Epithelial cell of esophagus (primary cell): ENCODE measurements around the gene ITIH3.

Experiments used
- DNase-seq: peaks from one replicate; pipeline ENCODE4 v3.0.0; 2010; ENCODE audit warnings: low read depth
- H3K4me3 ChIP-seq: 2 replicates; pipeline ENCODE4 v1.5.1; 2011; ENCODE audit warnings: mild to moderate bottlenecking, low read length, control low read depth
- CTCF ChIP-seq: IDR thresholded peaks from 2 replicates; pipeline ENCODE4 v1.5.1; 2011; ENCODE audit warnings: low read depth, mild to moderate bottlenecking, low read length, control low read depth, inconsistent platforms; ENCODE audit not compliant: insufficient read depth; ENCODE audit errors: missing control alignments

ITIH3 gene

DNA sequence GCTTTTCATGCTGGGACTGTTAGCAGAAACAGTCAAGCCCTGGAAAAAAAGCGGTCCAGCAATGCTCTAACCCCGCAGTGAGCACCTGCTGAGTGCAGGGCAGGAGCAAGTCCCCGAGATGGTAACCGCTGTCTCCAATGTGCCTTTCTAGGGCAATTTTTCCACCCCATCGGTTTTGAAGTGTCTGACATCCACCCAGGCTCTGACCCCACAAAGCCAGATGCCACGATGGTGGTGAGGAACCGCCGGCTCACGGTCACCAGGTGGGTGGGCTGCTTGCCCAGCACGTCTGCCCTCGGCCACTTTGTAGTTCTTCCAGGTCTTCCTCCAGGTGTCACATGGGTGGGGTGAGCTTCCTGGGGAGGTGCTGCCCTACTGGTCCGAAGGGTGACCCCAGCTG, 3.2 kb upstream of the ITIH3 start:
- no peak for DNase-seq
- no peak for TF ChIP-seq CTCF
- no peak overlapping the region for H3K4me3 ChIP-seq

DNA sequence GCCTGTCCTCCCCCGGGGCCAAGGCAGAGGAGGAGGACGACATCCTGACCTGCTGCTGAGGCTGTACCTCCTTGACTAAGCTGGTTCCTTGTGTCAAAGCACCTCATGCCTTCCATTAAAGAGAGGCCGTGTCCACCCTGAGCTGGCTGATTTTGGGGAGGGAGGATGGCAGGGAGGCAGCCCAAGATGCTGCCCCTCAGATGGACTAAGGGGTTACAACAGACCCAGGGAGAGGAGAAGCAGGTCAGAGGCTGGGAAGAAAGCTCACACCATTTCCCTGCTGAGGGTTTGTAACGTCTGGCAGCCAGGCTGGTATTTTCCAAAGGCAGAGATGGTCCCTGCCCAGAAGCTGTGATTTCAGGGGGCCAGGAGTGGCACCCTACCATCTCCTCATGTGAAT, 2.7 kb upstream of the ITIH3 start:
- no peak overlapping the region for H3K4me3 ChIP-seq
- no peak for DNase-seq
- no peak for TF ChIP-seq CTCF

DNA sequence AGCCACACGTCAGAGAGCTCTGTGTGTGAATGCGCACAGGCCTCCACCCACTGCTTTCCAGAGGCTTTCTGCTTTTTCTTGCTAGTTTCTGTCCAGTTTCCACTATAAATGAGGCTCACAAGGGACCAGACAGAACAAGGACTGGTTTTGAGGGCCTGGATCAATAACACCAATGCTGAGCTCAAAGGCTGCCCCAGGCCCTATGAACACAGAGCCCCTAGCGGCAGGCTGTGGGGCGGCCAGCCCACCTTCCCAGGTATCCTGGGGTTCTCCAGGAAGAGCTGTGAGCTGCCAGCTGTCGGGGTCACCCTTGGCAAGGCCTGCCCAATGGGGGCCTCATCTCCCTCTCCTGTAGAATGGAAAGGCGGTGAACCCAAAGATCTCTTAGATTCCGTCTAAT, 2.2 kb upstream of the ITIH3 start:
- peak; percentile 12 for TF ChIP-seq CTCF
- no peak overlapping the region for H3K4me3 ChIP-seq
- no peak for DNase-seq

DNA sequence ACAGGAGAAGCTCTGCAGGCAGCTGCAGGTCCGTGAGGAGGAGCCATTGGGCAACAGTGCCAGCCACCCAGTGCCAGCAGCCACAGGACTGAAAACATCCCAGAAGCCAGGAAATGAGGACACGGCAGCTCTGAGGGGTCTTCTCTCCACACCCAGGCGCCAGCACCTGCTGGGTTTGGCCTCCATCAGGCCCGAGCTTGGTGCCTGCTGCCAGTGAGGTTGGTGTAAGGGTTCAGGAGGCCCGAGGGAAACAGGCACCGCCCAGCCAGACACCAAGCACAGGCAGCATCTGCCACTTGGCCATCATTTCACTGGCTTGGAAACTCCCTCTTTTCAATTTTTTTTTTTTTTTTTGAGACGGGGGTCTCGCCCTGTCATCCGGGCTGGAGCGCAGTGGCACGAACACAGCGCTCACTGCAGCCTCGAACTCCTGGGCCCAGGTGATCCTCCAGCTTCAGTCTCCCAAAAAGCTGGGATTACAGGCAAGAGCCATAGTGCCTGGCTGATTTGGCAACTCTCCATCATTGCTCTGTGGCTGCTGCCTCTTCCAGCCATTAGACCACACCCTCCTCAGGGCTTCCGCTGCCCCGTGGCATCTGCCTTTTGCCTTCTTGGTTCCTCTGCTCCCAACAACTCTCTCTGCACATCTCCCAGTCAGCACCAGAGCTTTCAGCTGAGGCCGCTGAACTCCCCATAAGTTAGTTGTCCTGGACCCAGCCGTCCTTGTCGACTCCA, 1.5 kb upstream of the ITIH3 start:
- DNase-seq, result no peak
- no peak for TF ChIP-seq CTCF
- no peak overlapping the region for H3K4me3 ChIP-seq

DNA sequence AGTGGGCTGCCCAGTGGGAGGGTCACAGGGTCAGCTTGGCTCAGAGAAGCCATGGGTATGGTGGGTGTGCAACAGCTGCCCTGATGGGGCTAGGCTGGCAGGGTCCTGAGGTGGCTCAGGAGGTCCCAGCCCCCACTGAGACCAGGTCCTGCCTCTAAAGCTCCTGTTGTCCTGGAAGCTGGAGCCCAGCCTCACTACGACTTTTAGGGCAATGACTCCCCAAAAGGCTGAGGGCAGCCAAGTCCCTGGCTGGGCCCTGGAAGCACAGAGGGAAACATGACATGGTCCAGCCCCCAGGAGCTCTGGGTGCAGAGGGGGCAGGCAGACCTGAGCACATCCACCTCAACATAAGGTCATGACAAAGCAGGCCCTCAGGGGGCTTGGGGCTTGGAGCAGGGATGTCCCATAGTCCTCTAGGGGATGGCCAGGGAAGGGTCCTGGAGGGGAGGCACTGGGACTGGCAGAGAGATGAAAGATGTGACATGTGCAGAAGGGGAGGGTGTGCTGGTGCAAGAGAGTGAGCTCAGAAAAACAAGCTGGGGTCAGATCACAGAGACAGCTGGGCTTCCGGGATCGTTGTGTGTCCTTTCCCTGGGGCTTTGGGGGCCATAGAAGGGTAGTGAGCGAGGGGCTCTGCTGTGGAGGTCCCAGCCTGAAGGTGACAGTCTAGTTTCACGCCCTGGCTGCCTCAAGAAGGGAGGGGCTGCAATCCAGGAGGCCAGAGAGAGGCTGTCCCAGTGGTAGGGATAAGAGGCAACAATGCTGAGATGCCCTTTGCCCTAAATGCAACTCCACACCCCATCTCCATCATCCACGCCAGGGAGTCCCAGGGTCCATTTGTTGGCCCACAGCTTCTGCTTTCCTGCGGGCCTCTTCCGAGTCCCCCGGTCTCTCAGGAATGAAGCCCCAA, 639 bp upstream of the ITIH3 start:
- no peak overlapping the region for H3K4me3 ChIP-seq
- no peak for DNase-seq
- TF ChIP-seq CTCF, result no peak

DNA sequence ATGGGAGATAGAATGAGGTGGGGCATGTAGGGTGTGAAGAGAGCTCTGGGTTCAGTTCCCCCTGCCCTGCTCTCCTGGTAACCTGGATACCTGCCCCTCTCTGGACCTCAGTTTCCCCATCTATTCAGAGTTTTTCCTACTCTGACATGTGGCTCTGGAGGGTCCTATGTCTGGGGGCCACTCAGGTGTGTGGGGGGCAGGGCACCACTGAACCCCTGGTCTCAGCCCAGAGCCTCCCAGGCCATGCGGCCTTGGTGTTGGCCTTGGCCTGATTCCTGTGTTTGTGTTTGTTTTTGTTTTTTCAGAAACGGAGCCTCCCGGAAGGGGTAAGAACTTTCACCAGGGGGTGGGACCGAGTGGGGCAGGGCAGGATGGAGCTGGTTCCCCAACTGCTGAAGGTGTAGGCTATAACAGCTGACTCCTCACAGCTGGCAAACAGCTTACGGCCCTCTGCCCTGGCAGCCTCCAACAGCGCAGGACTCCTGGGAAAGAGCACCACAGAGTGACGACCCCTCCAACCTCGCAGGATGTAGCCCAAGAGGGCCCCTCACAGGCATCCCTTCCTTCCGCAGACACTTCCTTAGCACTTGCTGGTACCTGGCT, 803 bp downstream of the ITIH3 start:
- no peak for TF ChIP-seq CTCF
- DNase-seq, result no peak
- H3K4me3 ChIP-seq, result no peak overlapping the region
